GM19351 (cell line): ENCODE measurements around the gene HSD17B12.
"Not testable (repeated sequence)": the region's sequence is repeated elsewhere in the genome, so short reads cannot be mapped to it uniquely, and the experiment has no call there.

Source experiments
- ATAC-seq: cut with Tn5 transposase; IDR thresholded peaks from one replicate; pipeline ENCODE4 v1.9.1; 2021; ENCODE audit warnings: mild to moderate bottlenecking, moderate library complexity; ENCODE audit not compliant: unreplicated experiment

HSD17B12 gene

DNA sequence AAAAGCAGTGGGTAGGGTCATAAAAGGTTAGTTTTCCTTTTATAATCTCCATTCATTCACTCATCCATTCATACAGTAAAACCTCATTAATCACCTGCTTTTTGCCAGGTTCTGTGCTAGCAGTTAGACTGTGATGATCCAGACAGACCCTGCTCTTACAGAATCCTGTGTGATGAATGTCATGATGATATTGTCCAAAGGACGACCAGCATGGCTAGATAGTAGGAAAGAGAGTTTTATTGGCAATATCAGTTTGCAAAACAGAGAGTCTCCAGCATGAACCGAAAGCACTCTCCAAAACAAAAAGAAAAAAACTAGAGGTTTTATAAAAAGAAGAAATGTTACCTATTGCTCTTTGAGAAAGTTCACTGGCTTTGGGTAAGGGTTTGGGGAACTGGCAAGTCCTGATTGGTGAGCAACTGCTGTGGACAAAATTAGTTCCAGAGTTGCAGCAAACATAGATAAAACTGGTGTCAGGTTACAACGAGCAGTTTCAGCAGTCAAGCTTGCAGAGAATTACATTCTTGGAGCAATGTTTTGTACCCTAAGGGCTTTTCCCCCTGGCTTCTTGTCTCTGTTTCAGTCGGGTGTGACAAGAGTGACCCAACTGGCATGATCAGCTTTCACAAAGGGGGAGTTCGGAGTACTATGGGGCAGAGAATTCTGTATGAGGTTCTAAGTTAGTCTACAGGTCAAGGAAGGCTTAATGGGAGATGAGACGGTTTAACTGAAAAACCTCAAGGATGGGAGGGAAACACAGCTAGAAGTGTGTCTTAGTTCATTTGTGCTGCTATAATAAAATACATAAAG lies 58.3 kb downstream of the HSD17B12 start:
- no peak for ATAC-seq

DNA sequence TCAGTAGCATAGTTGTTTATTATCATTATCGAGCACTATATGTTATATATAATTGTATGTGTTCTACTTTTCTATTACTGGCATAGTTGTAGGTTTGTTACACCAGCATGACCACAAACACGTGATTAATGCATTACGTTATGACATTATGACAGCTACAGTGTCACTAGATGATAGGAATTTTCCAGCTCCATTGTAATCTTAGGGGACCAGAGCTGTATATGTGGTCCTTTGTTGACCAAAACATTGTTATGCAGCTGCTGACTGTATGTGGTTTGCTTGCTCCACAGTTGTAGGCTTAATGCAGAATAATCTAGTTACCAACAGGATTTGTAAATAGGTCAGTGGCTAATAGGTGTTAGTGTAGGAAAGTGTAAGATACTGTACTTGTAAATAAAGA lies 66.1 kb downstream of the HSD17B12 start:
- no peak for ATAC-seq

DNA sequence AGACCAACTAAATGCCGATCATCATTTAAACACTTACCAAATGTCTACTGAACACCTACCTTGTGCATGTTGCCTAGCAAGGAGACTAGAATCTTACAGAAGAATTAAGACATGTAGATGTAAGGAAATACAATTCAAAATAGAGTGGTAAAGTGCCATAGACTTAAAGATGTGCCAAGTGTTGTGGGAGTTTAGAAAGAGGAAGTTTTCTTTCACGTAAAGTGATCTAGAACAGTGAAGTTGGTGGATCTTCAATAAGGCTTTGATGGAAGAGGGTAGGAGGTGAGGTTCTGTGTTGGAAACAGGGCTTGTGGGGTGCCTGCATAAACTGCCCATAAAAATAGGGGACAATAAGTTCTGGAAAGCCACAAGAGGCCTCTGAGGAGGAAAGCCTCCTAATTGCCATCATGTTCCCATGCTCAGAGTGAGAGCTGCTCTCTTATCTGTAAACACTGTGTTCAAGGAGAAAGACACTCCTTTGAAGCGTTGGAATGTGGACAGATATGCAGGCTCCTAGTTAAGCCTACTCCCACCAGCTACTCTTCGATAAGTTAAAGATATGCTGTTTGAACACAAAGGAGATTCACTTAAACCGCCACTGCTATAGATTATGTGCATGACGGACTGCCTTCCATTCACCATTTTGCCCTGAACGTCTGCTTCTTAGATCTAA lies 66.7 kb downstream of the HSD17B12 start:
- ATAC-seq, result no peak

- ATAC-seq, result no peak
Measured at GRCh38 chr11:43748095-43748494, 67.6 kb downstream of the HSD17B12 start.

DNA sequence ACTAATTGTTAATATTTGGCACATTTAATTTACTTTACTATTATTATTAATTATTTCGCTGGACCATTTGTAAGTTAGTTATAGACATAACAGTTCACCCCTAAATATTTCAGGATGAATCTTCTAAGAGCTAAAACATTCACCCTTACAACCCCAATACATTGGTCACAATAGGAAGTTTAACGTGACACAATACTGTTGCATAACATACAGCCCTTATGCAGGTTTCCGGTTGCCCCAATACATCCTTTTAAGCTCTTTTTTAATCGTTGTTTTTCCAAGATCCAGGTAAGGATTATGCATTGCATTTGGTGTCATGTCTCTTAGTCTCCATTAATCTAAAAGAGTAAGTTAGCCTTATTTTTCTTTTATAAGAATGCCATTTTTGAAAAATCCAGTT lies 71.2 kb downstream of the HSD17B12 start:
- no peak for ATAC-seq

DNA sequence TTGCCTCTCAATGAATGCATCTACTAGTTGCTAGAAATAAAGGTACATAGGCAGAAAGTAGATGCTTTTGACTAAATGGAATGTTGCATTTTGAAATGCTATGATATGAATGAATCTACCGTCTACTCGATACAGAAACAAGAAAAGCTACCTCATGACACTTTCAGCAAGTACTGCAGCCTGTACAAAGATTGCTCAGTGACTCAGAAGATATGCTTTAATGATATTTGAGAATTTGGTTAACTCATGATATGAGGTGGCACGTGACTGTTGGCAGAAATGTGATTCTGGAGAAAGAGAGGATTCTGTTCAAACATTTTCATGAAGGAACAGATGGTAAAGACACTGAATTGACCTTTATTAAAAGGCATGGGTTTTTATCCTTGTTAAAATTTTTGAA lies 76.0 kb downstream of the HSD17B12 start:
- no peak for ATAC-seq

GRCh38 chr11:43758927-43759326 lies 78.4 kb downstream of the HSD17B12 start:
- no peak for ATAC-seq

DNA sequence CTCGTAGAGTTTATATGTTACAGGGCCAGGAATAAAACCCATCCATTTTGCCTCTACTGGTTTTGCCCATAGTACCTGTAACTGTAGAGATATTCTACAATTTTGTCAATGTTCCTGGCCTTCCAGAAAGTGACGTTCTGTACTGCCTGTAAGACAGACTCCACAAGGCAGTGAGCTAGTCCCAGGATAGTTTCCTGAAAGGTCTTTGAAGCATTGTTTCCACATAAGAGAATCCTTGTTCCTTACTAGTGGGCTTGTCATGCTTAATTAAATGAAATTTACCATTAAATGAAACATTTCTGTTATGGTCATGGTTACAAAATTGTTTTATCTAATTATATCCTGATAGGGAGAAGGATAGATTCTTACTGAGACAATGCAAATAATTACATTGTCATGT lies 80.4 kb downstream of the HSD17B12 start:
- ATAC-seq, result no peak

DNA sequence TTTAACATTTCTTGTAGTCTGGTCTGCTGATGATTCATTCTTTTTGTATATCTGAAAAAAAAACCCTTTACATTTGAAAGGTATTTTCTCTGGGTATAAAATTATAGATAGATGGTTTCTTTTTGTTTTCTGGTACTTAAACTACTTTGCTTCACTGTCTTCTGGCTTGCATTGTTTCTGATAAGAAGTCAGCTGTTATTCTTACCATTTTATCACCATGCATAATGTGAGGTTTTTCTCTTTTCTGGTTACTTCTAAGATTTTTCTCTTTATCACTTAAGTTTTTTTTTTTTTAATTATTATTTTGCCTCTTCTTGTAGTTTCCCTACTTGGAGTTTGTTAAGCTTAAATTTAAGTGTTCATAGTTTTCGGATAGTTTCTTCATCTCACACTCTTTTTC lies 84.7 kb downstream of the HSD17B12 start:
- no peak for ATAC-seq

DNA sequence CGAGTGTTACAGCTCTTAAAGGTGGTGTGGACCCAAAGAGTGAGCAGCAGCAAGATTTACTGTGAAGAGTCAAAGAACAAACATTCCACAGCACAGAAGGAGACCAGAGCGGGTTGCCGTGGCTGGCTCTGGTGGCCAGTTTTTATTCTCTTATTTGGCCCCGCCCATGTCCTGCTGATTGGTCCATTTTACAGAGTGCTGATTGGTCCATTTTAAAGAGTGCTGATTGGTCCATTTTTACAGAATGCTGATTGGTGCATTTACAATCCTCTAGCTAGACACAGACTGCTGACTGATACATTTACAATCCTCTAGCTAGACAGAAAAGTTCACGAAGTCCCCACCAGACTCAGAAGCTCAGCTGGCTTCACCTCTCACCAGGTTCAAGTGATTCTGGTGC lies 88.1 kb downstream of the HSD17B12 start:
- not testable (repeated sequence) for ATAC-seq

DNA sequence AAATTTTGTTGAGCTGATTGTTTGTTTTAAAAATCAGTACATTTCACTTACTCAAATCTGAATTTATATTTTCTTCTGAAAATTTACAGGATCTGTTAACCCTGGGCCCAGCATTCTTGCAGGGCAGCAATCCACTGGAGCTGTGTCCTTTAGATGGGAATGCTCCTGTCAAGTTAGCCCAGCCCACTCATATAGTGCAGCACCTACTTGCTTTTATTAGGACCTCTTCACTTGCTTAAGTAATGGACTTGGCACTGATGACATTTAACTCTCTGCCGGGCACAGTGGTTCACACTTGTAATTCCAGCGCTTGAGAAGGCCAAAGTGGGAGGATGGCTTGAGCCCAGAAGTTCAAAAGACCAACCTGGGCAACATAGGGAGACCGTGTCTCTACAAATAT lies 89.6 kb downstream of the HSD17B12 start:
- no peak for ATAC-seq

DNA sequence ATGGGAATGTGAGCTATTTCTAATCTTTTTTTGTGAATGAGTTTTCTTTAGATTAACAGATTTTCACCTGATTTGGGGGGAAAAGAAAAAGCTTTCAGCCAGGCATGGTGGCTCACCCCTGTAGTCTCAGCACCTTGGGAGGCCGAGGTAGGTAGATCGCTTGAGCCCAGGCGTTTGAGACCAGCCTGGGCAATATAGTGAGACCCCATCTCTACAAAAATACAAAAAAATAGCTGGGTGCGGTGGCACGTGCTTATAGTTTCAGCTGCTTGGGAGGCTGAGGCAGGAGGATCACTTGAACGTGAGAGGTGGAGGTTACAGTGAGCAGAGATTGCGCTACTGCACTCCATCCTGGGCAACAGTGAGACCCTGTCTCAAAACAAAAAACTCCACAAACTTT lies 92.2 kb downstream of the HSD17B12 start:
- ATAC-seq, result no peak

DNA sequence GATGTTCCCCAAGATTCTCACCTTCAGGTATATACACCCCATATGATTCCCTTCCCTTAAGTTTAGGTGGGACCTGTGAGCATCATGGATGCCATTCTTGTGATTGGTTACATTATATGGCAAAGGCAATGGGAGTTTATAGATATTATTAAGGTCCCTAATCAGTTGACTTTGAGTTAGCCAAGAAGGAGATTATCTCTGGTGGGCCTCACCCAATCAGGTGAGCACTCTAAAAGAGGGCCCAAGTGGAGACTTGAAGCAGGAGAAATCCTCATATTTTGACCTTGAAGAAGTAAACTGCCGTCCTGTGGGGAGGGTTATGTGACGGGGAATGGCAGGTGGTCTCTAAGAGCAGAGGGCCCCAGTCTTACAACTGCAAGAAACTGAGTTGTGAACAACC lies 94.2 kb downstream of the HSD17B12 start:
- ATAC-seq, result no peak

DNA sequence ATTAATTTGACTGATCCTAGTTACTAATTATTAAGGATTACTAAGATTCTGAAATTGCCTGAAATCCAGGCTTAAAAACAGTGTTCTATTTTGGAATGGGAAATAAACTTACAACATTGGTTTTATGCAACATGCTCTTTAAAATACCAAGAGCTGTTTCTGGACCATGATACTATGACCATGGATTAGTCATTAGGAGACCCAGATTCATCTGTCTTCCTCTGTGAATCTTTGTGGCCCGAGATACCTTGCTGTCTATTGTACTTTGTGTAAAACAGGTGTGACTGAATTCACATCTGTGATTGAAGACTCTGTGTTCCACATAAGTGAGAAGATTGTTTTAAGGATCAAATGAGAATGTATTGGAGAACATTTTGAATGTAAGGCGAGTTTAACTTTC lies 98.8 kb downstream of the HSD17B12 start:
- no peak for ATAC-seq

DNA sequence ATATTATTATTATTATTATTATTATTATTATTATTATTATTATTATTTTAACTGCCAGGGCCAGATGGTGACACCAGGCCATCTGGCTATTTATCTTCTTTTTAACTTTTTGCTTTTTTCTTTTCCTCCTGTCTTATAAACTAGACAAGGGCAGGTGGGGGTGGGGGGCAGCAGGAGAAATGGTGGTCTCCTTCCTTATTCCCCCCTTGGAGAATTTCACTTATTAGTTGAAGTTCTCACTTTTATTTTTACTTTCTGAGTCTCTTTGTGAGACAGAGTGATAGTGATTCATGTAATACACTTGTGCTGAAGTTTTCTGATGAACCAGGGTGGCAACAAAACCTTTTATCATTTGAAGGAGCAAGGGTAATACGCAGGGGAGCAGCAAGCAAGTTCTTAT lies 103.8 kb downstream of the HSD17B12 start:
- ATAC-seq, result no peak

GRCh38 chr11:43784866-43785265 lies 104.3 kb downstream of the HSD17B12 start:
- no peak for ATAC-seq

DNA sequence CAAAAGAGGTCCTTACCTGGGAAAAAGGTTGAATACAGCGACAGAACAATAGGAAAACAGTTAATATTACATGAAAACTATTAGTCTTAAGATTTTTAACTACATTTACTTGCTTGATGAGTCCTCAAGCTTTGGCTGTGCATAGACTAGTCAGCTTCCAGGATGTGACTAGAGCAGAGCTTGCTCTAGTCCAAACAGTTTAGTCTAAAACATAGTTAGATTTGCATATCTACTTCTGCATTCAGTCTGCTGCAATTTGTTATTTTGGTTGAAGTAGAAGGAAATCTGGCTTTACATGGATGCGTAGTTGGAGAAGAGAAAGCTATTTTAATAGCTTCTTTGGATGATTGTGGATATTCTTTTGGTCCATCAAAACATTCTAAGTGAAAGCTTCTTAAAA lies 104.8 kb downstream of the HSD17B12 start:
- ATAC-seq, result no peak

GRCh38 chr11:43786016-43786415 lies 105.5 kb downstream of the HSD17B12 start:
- ATAC-seq, result no peak

DNA sequence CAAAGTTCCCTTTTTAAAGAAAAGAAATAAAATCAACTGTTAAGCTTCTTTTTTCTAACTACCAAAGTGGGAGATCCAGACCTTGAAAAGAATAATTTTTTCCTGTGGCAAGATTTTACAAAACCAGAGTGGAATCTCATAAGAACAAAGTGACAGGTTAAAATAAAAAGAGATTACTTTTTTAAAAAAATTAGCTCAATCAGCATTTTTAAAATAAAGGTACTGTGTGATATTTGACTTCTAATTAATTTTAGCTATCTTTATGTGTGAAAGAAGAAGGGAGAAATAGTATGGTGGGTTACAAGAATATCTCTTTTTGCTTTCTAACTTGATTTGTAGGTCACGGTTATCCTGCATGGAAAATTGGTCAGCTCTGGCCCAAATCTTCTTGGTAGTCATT lies 107.3 kb downstream of the HSD17B12 start:
- no peak for ATAC-seq

- ATAC-seq, result no peak
Measured at GRCh38 chr11:43788421-43788820, 107.9 kb downstream of the HSD17B12 start.

DNA sequence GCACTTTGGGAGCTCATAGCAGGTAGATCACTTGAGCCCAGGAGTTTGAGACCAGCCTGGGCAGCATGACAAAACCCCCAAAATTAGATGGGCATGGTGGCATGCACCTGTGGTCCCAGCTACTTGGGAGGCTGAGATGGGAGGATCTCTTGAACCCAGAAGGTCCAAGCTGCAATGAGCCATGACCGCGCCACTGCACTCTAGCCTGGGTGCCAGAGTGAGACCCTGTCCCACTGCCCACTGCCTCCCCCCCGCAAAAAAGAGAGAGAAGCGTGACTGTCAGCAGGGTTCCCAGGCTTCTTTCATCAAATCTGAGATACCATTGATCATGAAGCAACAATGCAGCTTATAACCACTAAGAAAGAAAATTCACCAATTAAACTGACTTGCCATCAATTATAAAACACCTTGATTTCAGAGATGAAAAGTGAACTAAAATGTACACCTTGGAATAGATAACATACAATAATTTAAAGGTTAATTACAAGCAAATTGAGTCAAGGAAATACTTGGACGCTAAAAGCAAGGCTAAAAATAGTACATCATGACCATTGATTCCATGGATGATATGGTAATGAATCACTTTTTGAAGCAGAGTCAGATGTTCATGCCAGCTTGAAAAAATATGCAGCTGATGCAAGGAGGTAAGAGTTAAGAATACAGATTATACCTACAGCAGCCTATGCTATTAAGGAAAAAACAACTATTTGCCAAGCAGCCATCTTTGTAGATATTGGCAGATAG lies 109.3 kb downstream of the HSD17B12 start:
- ATAC-seq, result no peak

GRCh38 chr11:43790444-43790794 lies 109.9 kb downstream of the HSD17B12 start:
- ATAC-seq, result no peak
